Gastroesophageal sphincter (tissue), 3 donors: ENCODE measurements around the gene ZNF582.

ENCODE experiments used
- CTCF ChIP-seq, 4 experiments: fragments of 200-600 bp in 2 of 4; fragments of 450-650 bp in 2 of 4; sonication (generic) in 1 of 4; IDR thresholded peaks; one replicate each; pipeline ENCODE4 v1.5.1; 2017 to 2019; ENCODE audit warnings: antibody characterized with exemption in 4 of 4, mild to moderate bottlenecking in 2 of 4, moderate library complexity in 2 of 4
- POLR2A ChIP-seq, 2 donors: fragments of 450-650 bp; IDR thresholded peaks; one replicate each; pipeline ENCODE4 v1.6.1; 2017; ENCODE audit warnings: antibody characterized with exemption in 2 of 2, mild to moderate bottlenecking in 2 of 2, moderate library complexity in 1 of 2

DNA sequence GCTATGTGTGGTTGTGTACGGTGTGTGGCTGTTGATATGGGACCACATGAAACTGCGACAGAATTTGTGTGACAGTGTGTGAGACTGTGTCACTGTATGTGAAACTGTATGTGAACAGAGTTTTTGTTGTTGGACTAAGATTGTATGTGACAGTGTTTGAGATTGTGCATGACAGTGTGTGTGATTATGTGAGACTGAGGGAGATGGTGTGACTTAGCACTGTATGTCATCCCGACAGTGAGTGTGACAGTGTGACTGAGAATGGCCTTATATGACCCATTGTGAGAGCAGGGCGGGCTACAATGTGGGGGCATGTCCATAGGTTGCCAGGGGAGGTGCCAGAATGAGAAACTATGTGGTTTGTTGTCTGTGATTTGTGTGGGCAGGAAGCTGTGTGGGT is 11.7 kb upstream of the ZNF582 start:
- TF ChIP-seq CTCF (IDR thresholded peaks at IDR 0.05) (no peak), POLR2A (IDR thresholded peaks at IDR 0.05) (no peak)
